Astrocyte (in vitro differentiated cells and primary cell): ENCODE measurements around the gene KMT5C.

Experiments
- CTCF ChIP-seq: IDR thresholded peaks from 2 replicates; pipeline ENCODE4 v1.5.1; 2011; ENCODE audit warnings: low read depth, mild to moderate bottlenecking, inconsistent platforms, low read length, moderate library complexity; ENCODE audit not compliant: insufficient read depth
- EZH2 ChIP-seq: IDR thresholded peaks from 2 replicates; pipeline ENCODE4 v1.6.1; 2012; ENCODE audit warnings: mild to moderate bottlenecking, low read length, inconsistent platforms; ENCODE audit not compliant: insufficient read depth

GRCh38 chr19:55387736-55388497, 48.2 kb downstream of the KMT5C start:
- no peak for TF ChIP-seq CTCF
- no peak for TF ChIP-seq EZH2
